Testis (tissue), 2 donors: ENCODE results near the gene CCDC178.

ENCODE experiments used
- POLR2A ChIP-seq: fragments of 450-650 bp; IDR thresholded peaks from one replicate; pipeline ENCODE4 v1.6.1; 2017; ENCODE audit warnings: antibody characterized with exemption, mild to moderate bottlenecking, moderate library complexity
- TF ChIP-seq, protein P1 (sequence below), 3 experiments: fragments of 450-650 bp in 2 of 3; fragments of 200-600 bp in 1 of 3; sonication (generic) in 1 of 3; IDR thresholded peaks; one replicate each; pipeline ENCODE4 v1.5.1; 2016 to 2019; ENCODE audit warnings: antibody characterized with exemption in 3 of 3, mild to moderate bottlenecking in 2 of 3, moderate library complexity in 1 of 3

DNA sequence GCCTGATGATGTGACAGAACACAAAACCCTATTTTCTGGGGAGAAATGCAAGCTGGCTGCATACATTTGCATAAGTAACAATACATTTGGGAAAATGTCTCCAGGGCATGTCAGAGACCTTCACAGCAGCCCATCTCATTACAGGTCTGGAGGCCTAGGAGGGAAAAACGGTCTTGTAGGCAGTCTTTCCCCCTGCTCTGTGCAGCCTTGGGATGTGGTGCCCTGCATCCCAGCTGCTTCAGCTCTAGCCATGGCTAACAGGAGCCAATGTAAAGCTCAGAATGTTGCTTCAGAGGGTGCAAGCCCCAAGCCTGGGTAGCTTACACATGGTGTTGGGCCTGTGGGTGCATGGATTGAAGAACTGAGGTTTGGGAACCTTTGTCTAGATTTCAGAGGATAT, 133.0 kb downstream of the CCDC178 start:
- TF ChIP-seq, protein P1, sequence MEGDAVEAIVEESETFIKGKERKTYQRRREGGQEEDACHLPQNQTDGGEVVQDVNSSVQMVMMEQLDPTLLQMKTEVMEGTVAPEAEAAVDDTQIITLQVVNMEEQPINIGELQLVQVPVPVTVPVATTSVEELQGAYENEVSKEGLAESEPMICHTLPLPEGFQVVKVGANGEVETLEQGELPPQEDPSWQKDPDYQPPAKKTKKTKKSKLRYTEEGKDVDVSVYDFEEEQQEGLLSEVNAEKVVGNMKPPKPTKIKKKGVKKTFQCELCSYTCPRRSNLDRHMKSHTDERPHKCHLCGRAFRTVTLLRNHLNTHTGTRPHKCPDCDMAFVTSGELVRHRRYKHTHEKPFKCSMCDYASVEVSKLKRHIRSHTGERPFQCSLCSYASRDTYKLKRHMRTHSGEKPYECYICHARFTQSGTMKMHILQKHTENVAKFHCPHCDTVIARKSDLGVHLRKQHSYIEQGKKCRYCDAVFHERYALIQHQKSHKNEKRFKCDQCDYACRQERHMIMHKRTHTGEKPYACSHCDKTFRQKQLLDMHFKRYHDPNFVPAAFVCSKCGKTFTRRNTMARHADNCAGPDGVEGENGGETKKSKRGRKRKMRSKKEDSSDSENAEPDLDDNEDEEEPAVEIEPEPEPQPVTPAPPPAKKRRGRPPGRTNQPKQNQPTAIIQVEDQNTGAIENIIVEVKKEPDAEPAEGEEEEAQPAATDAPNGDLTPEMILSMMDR (IDR thresholded peaks at IDR 0.05), result no peak
- no peak for TF ChIP-seq POLR2A
